SK-N-SH treated with all-trans-retinoic acid at 6 μM for 48 hours (cell line): ENCODE results near the gene FSCB.

Experiments used
- GLIS3 ChIP-seq: fragments of 250-450 bp; sonication (Bioruptor Pico); IDR thresholded peaks from 2 replicates; pipeline ENCODE4 v1.5.0; 2020; ENCODE audit warnings: mild to moderate bottlenecking, moderate library complexity
- PPARA ChIP-seq: fragments of 250-450 bp; sonication (Bioruptor Pico); IDR thresholded peaks from 2 replicates; pipeline ENCODE4 v1.5.0; 2020; ENCODE audit warnings: mild to moderate bottlenecking, borderline replicate concordance
- ZC3H10 ChIP-seq: fragments of 250-450 bp; sonication (Bioruptor Pico); IDR thresholded peaks from 2 replicates; pipeline ENCODE4 v1.5.1; 2021; ENCODE audit warnings: mild to moderate bottlenecking, moderate library complexity
- ZFP30 ChIP-seq: fragments of 450-650 bp; formaldehyde crosslinking; IDR thresholded peaks from 2 replicates; pipeline ENCODE4 v1.5.0; 2022; ENCODE audit warnings: mild to moderate bottlenecking, moderate library complexity
- ZNF70 ChIP-seq: fragments of 450-650 bp; formaldehyde crosslinking; IDR thresholded peaks from 2 replicates; pipeline ENCODE4 v1.5.0; 2020; ENCODE audit warnings: mild to moderate bottlenecking, moderate library complexity
- TF ChIP-seq, protein P1 (sequence below): fragments of 250-450 bp; sonication (Bioruptor Pico); IDR thresholded peaks from 2 replicates; pipeline ENCODE4 v1.8.0; 2021; ENCODE audit warnings: low read depth, mild to moderate bottlenecking, moderate library complexity, borderline replicate concordance

DNA sequence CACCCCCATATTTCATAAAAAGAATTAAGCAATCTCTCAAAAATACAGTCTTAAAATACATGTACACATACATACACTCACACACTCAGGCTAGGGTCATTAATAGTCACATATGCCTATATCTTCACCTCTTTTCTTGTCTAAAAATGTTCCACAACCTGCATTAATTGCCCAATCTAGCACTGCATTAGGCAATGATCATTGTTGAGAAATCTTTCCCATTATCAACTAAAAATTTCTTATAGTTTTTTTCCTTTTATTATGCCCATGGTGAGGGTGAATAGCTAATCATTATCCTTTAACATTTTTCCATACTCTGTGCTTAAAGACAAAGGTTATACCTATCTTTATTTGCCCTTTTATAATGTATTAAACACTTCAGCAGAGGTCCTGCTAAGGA is 38.3 kb downstream of the FSCB start:
- TF ChIP-seq GLIS3 (CRISPR knock-in tag) (no peak), ZC3H10 (CRISPR knock-in tag) (no peak), ZNF70 (CRISPR knock-in tag) (no peak), ZFP30 (CRISPR knock-in tag) (no peak), PPARA (CRISPR knock-in tag) (no peak)
- TF ChIP-seq, protein P1, sequence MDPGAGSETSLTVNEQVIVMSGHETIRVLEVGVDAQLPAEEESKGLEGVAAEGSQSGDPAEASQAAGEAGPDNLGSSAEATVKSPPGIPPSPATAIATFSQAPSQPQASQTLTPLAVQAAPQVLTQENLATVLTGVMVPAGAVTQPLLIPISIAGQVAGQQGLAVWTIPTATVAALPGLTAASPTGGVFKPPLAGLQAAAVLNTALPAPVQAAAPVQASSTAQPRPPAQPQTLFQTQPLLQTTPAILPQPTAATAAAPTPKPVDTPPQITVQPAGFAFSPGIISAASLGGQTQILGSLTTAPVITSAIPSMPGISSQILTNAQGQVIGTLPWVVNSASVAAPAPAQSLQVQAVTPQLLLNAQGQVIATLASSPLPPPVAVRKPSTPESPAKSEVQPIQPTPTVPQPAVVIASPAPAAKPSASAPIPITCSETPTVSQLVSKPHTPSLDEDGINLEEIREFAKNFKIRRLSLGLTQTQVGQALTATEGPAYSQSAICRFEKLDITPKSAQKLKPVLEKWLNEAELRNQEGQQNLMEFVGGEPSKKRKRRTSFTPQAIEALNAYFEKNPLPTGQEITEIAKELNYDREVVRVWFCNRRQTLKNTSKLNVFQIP (CRISPR knock-in tag): no peak
